DOHH2 (cell line): ENCODE data around the gene SPOCK1.

Experiments
- H3F3A ChIP-seq: fragments of 200-600 bp; sonication (generic), shearing (Covaris generic); 2 replicates; pipeline ENCODE4 v1.6.0; 2016; ENCODE audit warnings: antibody characterized with exemption, mild to moderate bottlenecking; ENCODE audit not compliant: control insufficient read depth, insufficient read depth
- H3K27ac ChIP-seq: fragments of 200-600 bp; sonication (generic); 2 replicates; pipeline ENCODE4 v1.5.1; 2014; ENCODE audit warnings: low read depth, mild to moderate bottlenecking, low read length, moderate library complexity
- H3K27me3 ChIP-seq: fragments of 200-600 bp; sonication (generic); 2 replicates; pipeline ENCODE4 v1.6.1; 2014; ENCODE audit warnings: mild to moderate bottlenecking, low read length, mixed read lengths; ENCODE audit not compliant: control insufficient read depth
- H3K36me3 ChIP-seq: fragments of 200-600 bp; sonication (generic); 2 replicates; pipeline ENCODE4 v1.6.1; 2014; ENCODE audit warnings: mild to moderate bottlenecking, low read length, moderate library complexity, mixed read lengths; ENCODE audit not compliant: control insufficient read depth
- H3K4me1 ChIP-seq: fragments of 200-600 bp; sonication (generic); 2 replicates; pipeline ENCODE4 v1.6.1; 2014; ENCODE audit warnings: mild to moderate bottlenecking, low read length, mixed read lengths; ENCODE audit not compliant: control insufficient read depth
- H3K4me2 ChIP-seq: fragments of 200-600 bp; sonication (generic); 2 replicates; pipeline ENCODE4 v1.6.0; 2014; ENCODE audit warnings: mild to moderate bottlenecking, low read length, moderate library complexity
- H3K4me3 ChIP-seq: fragments of 200-600 bp; sonication (generic); 2 replicates; pipeline ENCODE4 v1.5.1; 2014; ENCODE audit warnings: mild to moderate bottlenecking, low read length, mixed read lengths
- H3K79me2 ChIP-seq: fragments of 200-600 bp; sonication (generic); 2 replicates; pipeline ENCODE4 v1.6.1; 2014; ENCODE audit warnings: mild to moderate bottlenecking, low read length, mixed read lengths; ENCODE audit not compliant: control insufficient read depth
- H3K9me2 ChIP-seq: fragments of 200-600 bp; sonication (generic); replicated peaks from 2 replicates; pipeline ENCODE4 v1.6.1; 2014; ENCODE audit warnings: mild to moderate bottlenecking, low read length, mixed read lengths; ENCODE audit not compliant: control insufficient read depth
- H3K9me3 ChIP-seq: fragments of 200-600 bp; sonication (generic); 2 replicates; pipeline ENCODE4 v1.6.1; 2014; ENCODE audit warnings: antibody characterized with exemption, low read length, mixed read lengths; ENCODE audit not compliant: control insufficient read depth, insufficient read depth
- H4K20me1 ChIP-seq: fragments of 200-600 bp; sonication (generic); 2 replicates; pipeline ENCODE4 v1.6.0; 2014; ENCODE audit warnings: low read depth, mild to moderate bottlenecking, antibody characterized with exemption, low read length, moderate library complexity; ENCODE audit not compliant: control insufficient read depth, insufficient read depth
- EZH2phosphoT487 ChIP-seq: fragments of 200-600 bp; sonication (generic); IDR thresholded peaks from 2 replicates; pipeline ENCODE4 v1.6.1; 2017; ENCODE audit warnings: borderline replicate concordance, mild to moderate bottlenecking, antibody characterized with exemption, low read length, moderate library complexity, mixed read lengths
- TF ChIP-seq, protein P1 (sequence below): fragments of 200-600 bp; sonication (generic); IDR thresholded peaks from one replicate; pipeline ENCODE4 v1.5.1; 2014; ENCODE audit warnings: antibody characterized with exemption, mild to moderate bottlenecking, low read depth, low read length; ENCODE audit not compliant: poor library complexity, severe bottlenecking

The SPOCK1 gene

DNA sequence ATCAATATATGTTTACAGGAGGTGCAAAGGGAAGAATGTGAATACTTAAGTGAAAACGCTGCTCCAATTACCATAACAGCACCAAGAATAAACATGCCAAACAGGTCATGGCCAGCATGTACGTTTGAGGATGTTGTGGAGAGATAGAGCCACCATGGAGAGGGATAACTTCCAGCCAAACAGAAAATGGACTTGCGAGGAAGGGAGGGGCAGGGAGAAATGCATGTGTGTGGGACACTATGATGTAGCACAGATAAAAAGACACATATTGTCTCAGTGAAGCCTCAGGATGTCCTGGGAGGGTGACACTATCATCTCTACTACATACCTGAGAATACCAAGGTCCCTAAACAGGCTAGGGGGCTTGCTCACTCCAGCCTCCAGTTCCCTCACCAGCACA lies 488.9 kb downstream of the SPOCK1 start:
- H3K27me3 ChIP-seq, result no peaks in the 10 kb centered on the region
- no peaks in the 10 kb centered on the region for H3K79me2 ChIP-seq
- no peaks in the 10 kb centered on the region for H3K9me2 ChIP-seq
- H3F3A ChIP-seq, result no peaks in the 10 kb centered on the region
- H3K36me3 ChIP-seq, result no peaks in the 10 kb centered on the region
- TF ChIP-seq, protein P1, sequence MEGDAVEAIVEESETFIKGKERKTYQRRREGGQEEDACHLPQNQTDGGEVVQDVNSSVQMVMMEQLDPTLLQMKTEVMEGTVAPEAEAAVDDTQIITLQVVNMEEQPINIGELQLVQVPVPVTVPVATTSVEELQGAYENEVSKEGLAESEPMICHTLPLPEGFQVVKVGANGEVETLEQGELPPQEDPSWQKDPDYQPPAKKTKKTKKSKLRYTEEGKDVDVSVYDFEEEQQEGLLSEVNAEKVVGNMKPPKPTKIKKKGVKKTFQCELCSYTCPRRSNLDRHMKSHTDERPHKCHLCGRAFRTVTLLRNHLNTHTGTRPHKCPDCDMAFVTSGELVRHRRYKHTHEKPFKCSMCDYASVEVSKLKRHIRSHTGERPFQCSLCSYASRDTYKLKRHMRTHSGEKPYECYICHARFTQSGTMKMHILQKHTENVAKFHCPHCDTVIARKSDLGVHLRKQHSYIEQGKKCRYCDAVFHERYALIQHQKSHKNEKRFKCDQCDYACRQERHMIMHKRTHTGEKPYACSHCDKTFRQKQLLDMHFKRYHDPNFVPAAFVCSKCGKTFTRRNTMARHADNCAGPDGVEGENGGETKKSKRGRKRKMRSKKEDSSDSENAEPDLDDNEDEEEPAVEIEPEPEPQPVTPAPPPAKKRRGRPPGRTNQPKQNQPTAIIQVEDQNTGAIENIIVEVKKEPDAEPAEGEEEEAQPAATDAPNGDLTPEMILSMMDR, result no peak
- no peak for TF ChIP-seq EZH2phosphoT487
- no peaks in the 10 kb centered on the region for H3K9me3 ChIP-seq
- peaks cover 8% of the 10 kb centered on the region for H3K4me1 ChIP-seq
- H4K20me1 ChIP-seq, result no peaks in the 10 kb centered on the region
- H3K27ac ChIP-seq, result no peak overlapping the region
- H3K4me2 ChIP-seq, result no peak overlapping the region
- no peak overlapping the region for H3K4me3 ChIP-seq

DNA sequence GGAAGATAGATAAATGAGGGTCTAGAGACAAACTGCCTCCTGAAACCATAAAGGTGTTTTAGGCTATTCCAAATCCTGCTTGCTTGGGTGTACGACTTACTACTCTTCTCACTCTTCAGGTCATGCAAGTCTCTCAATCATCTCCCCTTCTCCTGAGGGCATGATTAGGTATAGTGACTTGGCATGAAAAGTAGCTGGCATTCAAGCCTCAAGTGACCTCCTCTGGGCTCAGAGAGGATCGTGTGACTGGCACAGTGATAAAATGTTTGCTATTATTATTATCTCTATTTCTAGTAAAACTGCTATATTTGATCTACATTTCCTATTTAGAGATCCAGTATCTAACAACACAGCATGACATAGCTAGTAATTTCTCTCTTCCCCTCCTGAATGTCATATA lies 494.8 kb downstream of the SPOCK1 start:
- Histone ChIP-seq H3K4me3 (no peak overlapping the region), H3K9me2 (no peaks in the 10 kb centered on the region), H3K9me3 (no peaks in the 10 kb centered on the region), H3K4me2 (no peak overlapping the region), H3K27me3 (no peaks in the 10 kb centered on the region), H3K36me3 (no peaks in the 10 kb centered on the region), H3K27ac (no peak overlapping the region), H3K79me2 (no peaks in the 10 kb centered on the region), H4K20me1 (no peaks in the 10 kb centered on the region), H3F3A (no peaks in the 10 kb centered on the region), H3K4me1 (no peaks in the 10 kb centered on the region)
- TF ChIP-seq EZH2phosphoT487, result no peak
- TF ChIP-seq, protein P1, result no peak

DNA sequence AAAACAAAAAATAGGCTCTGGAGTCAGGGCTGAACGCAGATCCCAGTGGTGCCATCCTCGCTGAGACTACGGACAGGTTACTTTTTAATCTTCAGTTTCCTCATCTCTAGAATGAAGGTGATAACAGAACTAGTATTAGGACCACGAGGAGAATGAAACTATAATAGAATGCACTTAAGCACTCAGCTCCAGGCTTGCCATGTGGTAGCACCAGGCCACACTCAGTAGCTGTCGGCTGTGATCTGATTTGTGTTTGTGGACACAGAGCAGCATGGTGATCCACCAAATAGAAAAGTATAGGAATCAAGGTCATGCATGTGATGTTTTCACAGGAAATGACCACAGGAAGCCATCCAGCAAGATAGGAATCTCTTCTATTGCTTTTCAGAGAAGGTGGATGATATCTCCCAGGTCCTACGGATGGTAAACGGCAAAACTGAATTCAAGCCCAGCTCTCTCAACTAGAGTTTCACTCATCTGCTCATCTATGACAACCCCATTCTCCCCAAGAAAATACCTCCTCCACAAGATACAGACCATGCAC lies 498.0 kb downstream of the SPOCK1 start:
- Histone ChIP-seq H3K4me3 (no peak overlapping the region), H4K20me1 (no peaks in the 10 kb centered on the region), H3K36me3 (no peaks in the 10 kb centered on the region), H3K27ac (no peak overlapping the region), H3F3A (no peaks in the 10 kb centered on the region), H3K4me2 (no peak overlapping the region), H3K27me3 (no peaks in the 10 kb centered on the region), H3K9me2 (no peaks in the 10 kb centered on the region), H3K9me3 (no peaks in the 10 kb centered on the region; the same call in 1 of the 2 replicates), H3K4me1 (no peaks in the 10 kb centered on the region), H3K79me2 (no peaks in the 10 kb centered on the region)
- TF ChIP-seq, protein P1, result no peak
- TF ChIP-seq EZH2phosphoT487, result no peak
